ENCODE results near the gene C1orf105.

GRCh38 chr1:172484252-172484651 lies 63.8 kb downstream of the C1orf105 start:
- TF ChIP-seq CTCF (IDR thresholded peaks at IDR 0.05; ENCODE audit: insufficient read depth, low read length, poor library complexity, severe bottlenecking) (no peak), EZH2phosphoT487 (conservative IDR thresholded peaks at IDR 0.05; ENCODE audit: low read length) (no peak)

Measured in SU-DHL-6 (cell line).